Kidney epithelial cell (primary cell): ENCODE results near the gene MEX3C. TPM values are rescaled to one million over a fixed set of nuclear protein-coding genes. Genes with fewer than 3 reads are reported as not detected.

Experiments used
- DNase-seq: peaks from one replicate; pipeline ENCODE4 v3.0.0-alpha.2; 2010; ENCODE audit warnings: low read depth
- H3K27me3 ChIP-seq: 2 replicates; pipeline ENCODE4 v1.6.0; 2011; ENCODE audit warnings: low read length; ENCODE audit not compliant: control insufficient read depth, insufficient read depth
- H3K36me3 ChIP-seq: 2 replicates; pipeline ENCODE4 v1.5.1; 2011; ENCODE audit warnings: low read length; ENCODE audit not compliant: control insufficient read depth, insufficient read depth
- H3K4me3 ChIP-seq: 2 replicates; pipeline ENCODE4 v1.5.1; 2011; ENCODE audit warnings: low read depth, mild to moderate bottlenecking, control low read depth, low read length
- total RNA-seq: library from RNA; depleted of rRNA; stranded (reverse); fragments of >200 nt; gene quantifications from 2 replicates; pipeline ENCODE4 v1.2.3, GENCODE V29; 2015
- TF ChIP-seq, protein P1 (sequence below): IDR thresholded peaks from 2 replicates; pipeline ENCODE4 v1.5.1; 2011; ENCODE audit warnings: mild to moderate bottlenecking, moderate library complexity, low read length, control low read depth, inconsistent platforms; ENCODE audit not compliant: insufficient read depth, poor library complexity, severe bottlenecking

MEX3C gene
- total RNA-seq, 1 donor from 2014 or later: 60.1 TPM

DNA sequence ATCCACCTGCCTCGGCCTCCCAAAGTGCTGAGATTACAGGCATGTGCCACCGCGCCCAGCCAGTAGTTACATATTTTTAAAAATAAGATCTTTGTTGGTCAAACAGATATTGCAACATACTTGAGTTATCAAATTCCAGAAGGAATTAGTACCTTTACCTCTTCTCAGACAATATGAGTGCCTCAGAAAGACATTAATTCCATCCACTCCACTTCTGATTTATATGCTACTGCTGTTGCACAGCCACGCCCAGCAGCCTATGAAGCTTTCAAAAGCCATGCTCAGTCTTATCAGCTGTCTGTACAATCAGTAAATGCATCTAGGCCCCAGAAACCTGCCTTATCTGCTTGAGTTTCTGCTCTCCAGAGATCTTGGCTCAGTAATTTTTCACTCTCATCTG lies 47.8 kb downstream of the MEX3C start:
- TF ChIP-seq, protein P1, sequence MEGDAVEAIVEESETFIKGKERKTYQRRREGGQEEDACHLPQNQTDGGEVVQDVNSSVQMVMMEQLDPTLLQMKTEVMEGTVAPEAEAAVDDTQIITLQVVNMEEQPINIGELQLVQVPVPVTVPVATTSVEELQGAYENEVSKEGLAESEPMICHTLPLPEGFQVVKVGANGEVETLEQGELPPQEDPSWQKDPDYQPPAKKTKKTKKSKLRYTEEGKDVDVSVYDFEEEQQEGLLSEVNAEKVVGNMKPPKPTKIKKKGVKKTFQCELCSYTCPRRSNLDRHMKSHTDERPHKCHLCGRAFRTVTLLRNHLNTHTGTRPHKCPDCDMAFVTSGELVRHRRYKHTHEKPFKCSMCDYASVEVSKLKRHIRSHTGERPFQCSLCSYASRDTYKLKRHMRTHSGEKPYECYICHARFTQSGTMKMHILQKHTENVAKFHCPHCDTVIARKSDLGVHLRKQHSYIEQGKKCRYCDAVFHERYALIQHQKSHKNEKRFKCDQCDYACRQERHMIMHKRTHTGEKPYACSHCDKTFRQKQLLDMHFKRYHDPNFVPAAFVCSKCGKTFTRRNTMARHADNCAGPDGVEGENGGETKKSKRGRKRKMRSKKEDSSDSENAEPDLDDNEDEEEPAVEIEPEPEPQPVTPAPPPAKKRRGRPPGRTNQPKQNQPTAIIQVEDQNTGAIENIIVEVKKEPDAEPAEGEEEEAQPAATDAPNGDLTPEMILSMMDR: no peak
- DNase-seq: no peak
- Histone ChIP-seq H3K27me3 (no peaks in the 10 kb centered on the region), H3K36me3 (no peaks in the 10 kb centered on the region), H3K4me3 (no peak overlapping the region)

DNA sequence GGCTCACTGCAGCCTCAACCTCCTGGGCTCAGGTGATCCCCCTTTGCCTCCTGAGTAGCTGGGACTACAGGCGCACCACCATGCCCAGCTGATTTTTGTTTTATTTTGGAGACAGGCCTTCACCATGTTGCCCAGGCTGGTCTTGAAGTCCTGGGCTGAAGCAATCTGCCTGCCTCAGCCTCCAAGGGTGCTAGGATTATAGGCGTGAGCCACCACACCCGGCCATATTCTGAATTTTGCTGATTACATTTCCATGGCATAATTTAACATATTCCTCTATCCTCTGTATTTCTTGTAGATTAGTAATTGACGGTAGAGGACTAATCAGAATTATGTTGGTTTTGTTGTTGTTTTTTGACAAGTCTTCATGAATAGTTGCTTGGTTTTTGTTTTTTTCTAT lies 50.6 kb downstream of the MEX3C start:
- no peaks in the 10 kb centered on the region for H3K27me3 ChIP-seq
- no peak for DNase-seq
- H3K4me3 ChIP-seq: no peak overlapping the region
- no peaks in the 10 kb centered on the region for H3K36me3 ChIP-seq
- TF ChIP-seq, protein P1: no peak

DNA sequence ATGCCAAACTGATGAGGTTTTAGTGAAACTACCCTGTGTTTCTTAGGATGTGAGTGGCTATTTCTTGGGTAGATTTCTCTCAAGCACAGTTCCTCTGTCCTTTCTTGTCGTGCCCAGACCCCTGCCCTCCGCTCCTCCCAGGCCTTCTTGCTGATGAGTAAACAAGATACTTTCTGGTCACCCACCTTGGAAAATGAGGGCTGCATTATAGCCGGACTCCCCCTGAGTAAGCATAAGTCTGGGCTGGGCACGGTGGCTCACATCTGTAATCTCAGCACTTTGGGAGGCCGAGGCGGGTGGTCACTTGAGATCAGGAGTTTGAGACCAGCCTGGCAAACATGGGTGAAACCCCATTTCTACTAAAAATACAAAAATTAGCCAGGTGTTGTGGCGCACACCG lies 58.5 kb downstream of the MEX3C start:
- DNase-seq: no peak
- TF ChIP-seq, protein P1: no peak
- Histone ChIP-seq H3K36me3 (no peaks in the 10 kb centered on the region), H3K27me3 (no peaks in the 10 kb centered on the region), H3K4me3 (no peak overlapping the region)

DNA sequence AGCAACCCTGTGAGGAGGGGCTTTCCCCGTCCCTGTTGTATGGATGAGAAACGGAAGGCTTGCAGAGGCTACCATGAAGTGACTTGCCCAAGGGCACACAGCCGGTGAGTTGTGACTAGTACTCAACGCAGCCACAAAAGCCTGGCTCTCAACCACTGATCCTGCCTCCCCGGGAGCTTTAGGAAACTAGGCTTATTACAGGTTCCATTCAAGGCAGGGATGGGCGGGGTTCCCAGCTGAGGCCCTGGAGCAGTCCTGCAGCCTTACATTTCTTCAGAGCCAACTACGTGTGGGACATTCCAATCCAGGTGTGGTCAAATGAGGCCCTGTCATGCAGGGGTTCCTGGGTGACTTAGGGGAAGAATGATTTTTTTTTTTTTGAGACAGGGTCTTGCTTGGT lies 59.6 kb downstream of the MEX3C start:
- H3K36me3 ChIP-seq: no peaks in the 10 kb centered on the region
- H3K4me3 ChIP-seq: no peak overlapping the region
- TF ChIP-seq, protein P1: no peak
- no peaks in the 10 kb centered on the region for H3K27me3 ChIP-seq
- no peak for DNase-seq

DNA sequence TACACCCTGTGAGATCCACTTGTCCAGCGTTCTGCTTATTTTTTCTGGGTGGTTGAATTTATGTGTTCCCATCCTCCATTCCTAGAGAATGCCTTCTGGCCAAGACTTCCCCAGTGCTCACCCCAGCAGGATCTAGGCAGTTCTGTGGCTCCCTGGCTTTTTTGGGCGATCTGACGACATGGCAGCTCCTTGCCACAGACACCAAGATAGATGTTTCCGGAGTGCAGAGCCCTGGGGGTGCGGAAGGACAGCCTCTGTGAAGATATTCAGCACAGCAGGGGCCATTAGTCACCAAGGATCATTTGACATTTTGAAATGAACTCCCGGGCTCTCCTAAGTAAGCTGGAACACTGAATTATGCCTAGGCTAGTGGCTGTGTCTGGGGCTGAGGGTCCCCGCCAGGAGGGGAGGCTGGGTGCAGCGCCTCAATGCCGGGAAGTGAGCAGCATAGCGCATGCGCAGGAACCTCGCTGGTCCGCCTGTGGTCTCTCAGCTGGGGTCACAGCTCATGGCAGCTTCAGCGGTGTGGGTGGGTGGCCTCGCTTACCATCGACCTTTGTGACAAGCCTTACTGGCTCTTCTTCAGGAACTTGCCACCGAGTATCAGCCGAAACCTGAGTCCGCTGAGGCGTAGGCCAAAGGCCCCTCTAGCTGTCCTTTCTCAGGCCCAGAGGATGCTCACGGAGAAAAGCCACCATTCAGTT lies 60.3 kb downstream of the MEX3C start:
- Histone ChIP-seq H3K4me3 (no peak overlapping the region), H3K36me3 (no peaks in the 10 kb centered on the region), H3K27me3 (no peaks in the 10 kb centered on the region)
- TF ChIP-seq, protein P1: no peak
- no peak for DNase-seq

DNA sequence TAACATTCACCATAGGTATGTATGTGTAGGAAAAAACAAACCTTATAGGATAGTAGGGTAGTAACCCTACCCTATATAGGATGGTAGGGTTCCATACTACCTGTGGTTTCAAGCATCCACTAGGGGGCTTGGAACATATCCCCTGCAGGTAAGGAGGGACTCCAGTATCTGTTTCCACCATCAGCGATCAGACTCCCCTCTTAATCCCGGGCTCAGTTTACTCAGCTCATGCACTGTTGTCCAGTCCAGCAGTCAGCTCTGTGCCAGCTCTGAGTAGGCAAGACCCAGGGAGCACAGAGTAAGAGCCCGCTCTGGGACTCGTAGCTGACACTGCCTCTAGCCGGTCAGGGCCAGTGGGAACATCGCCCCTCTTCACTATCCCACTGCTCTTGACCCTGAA lies 61.7 kb downstream of the MEX3C start:
- no peak overlapping the region for H3K4me3 ChIP-seq

More for the DNA sequence above, 61.7 kb downstream of the MEX3C start:
- Histone ChIP-seq H3K27me3 (no peaks in the 10 kb centered on the region), H3K36me3 (no peaks in the 10 kb centered on the region)
- DNase-seq: no peak
- TF ChIP-seq, protein P1: peak; percentile 36
